ENCODE data around the gene KCND3.

The KCND3 gene

DNA sequence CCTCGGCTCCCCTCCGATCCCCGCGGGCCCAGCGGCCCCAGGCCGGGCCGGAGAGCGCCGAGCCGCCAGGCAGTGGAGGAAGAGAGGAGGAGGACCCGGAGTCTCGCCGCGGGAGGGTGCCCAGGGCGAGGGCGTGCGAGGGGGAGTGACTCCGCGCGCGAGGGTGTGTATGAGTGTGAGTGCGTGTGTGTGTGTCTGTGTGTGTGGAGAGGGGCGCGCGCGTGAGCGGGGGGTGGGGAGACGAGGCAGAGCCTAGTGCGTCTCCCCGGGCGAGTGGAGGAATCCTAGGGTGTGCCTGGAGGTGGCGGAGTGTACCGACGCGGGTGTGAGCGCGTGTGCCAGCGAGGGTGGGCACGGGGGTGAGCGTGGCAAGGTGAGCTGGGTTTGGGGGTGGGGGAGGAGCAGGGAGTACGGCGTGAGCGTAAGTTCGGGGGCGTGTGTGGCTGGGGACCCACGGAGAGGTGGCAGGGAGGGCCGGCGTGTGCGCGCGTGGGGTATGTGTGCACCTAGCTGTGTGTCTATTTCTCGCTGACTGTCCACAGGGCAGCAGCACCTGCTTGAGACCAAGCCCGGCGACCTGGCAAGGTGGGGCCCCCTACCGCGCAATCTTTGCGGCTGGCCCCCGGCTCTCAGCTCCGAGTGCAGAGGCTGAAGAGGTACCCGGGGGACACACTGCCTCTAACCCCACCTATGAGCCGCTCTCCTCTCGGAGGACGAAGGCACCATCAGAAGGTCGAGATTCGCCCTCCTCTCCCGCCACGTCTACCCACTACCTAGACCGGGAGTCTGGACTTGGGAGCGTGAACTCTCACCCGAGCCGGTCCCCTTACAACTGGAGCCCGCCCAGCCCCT lies 784 bp upstream of the KCND3 start:
- no peak for DNase-seq (ENCODE audit: low read depth)
- TF ChIP-seq POLR2A (IDR thresholded peaks at IDR 0.05; ENCODE audit: extremely low read depth, insufficient read length) (no peak), CTCF (IDR thresholded peaks at IDR 0.05; ENCODE audit: low read depth, low read length) (no peak), MYC (IDR thresholded peaks at IDR 0.05; ENCODE audit: low read depth, low read length) (no peak)
- TF ChIP-seq, protein P1, sequence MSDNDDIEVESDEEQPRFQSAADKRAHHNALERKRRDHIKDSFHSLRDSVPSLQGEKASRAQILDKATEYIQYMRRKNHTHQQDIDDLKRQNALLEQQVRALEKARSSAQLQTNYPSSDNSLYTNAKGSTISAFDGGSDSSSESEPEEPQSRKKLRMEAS (IDR thresholded peaks at IDR 0.05; ENCODE audit: low read depth, low read length) = no peak
- H3K4me3 ChIP-seq (ENCODE audit: low read depth, low read length) = no peak overlapping the region

DNA sequence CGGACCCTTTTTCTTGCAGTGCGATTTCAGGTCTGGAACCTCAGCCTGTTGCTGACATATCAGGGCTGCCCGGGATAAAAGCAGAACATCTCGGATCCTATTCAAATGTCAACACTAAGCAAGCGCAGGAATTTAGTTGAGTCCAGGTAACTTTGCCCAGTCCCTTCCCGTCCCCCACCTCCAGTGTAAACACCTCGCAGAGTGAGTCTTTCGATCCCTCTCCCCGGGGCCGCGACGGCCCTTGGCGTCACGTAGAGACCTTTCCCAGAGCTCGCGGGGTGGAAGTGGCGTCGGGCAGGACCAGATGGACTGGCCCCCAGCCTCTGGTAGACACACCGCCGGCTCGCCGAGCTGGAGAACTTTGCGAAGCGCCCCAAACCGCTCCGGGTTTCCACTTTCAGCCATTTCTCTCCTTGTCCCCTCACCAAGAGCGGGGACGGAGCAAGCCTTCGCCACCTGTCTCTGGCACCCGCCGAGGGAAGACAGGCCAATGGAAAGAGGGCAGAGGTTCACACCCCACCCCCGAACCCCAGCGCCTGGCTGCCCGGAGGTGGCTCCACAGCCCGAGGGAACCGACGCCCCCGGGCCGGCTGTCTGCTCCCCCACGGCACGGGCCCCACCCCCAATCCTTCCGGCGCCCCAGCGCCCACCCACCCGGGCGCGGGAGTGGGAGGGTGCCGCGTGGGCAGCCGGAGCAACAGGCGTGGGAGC lies 570 bp downstream of the KCND3 start:
- TF ChIP-seq MYC (IDR thresholded peaks at IDR 0.05; ENCODE audit: low read depth, low read length) (no peak), CTCF (IDR thresholded peaks at IDR 0.05; ENCODE audit: low read depth, low read length) (no peak), POLR2A (IDR thresholded peaks at IDR 0.05; ENCODE audit: extremely low read depth, insufficient read length) (no peak)
- TF ChIP-seq, protein P1 (IDR thresholded peaks at IDR 0.05; ENCODE audit: low read depth, low read length) = no peak
- no peak for DNase-seq (ENCODE audit: low read depth)
- no peak overlapping the region for H3K4me3 ChIP-seq (ENCODE audit: low read depth, low read length)

DNA sequence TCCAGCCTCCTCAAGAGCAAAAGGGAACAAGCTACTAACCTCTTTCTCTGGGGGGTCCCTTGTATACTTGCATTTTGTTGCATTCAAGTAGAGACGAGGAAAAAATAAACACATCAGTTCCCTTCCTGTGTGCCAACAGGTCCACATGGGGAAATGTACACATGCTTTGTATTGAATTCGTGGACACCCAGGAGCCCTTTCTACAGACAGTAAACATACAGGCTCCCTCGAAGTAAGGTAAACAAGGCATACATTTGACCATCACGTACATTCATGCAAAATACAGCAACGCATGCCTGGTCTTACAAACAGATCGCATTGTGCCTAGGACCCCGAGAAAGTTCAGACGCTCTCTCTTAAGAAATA lies 1.1 kb downstream of the KCND3 start:
- DNase-seq (ENCODE audit: low read depth) = no peak
- H3K4me3 ChIP-seq (ENCODE audit: low read depth, low read length) = no peak overlapping the region
- no peak for TF ChIP-seq POLR2A (IDR thresholded peaks at IDR 0.05; ENCODE audit: extremely low read depth, insufficient read length)
- no peak for TF ChIP-seq CTCF (IDR thresholded peaks at IDR 0.05; ENCODE audit: low read depth, low read length)
- TF ChIP-seq, protein P1 (IDR thresholded peaks at IDR 0.05; ENCODE audit: low read depth, low read length) = no peak
- no peak for TF ChIP-seq MYC (IDR thresholded peaks at IDR 0.05; ENCODE audit: low read depth, low read length)

GRCh38 chr1:111987502-111987901 lies 2.0 kb downstream of the KCND3 start:
- no peak for DNase-seq (ENCODE audit: low read depth)
- TF ChIP-seq, protein P1 (IDR thresholded peaks at IDR 0.05; ENCODE audit: low read depth, low read length) = no peak
- TF ChIP-seq MYC (IDR thresholded peaks at IDR 0.05; ENCODE audit: low read depth, low read length) = no peak
- no peak for TF ChIP-seq POLR2A (IDR thresholded peaks at IDR 0.05; ENCODE audit: extremely low read depth, insufficient read length)
- TF ChIP-seq CTCF (IDR thresholded peaks at IDR 0.05; ENCODE audit: low read depth, low read length) = no peak

GRCh38 chr1:111983500-111983899 lies 6.0 kb downstream of the KCND3 start:
- TF ChIP-seq, protein P1 (IDR thresholded peaks at IDR 0.05; ENCODE audit: low read depth, low read length) = no peak
- TF ChIP-seq CTCF (IDR thresholded peaks at IDR 0.05; ENCODE audit: low read depth, low read length) = no peak
- no peak for TF ChIP-seq MYC (IDR thresholded peaks at IDR 0.05; ENCODE audit: low read depth, low read length)
- TF ChIP-seq POLR2A (IDR thresholded peaks at IDR 0.05; ENCODE audit: extremely low read depth, insufficient read length) = no peak
- no peak for DNase-seq (ENCODE audit: low read depth)
- H3K4me3 ChIP-seq (ENCODE audit: low read depth, low read length) = no peak overlapping the region

More at GRCh38 chr1:111987502-111987901, 2.0 kb downstream of the KCND3 start:
- no peak overlapping the region for H3K4me3 ChIP-seq (ENCODE audit: low read depth, low read length)

Measured in NB4 (cell line).